ENCODE data around the gene CELF4. TPM values are rescaled to one million over a fixed set of nuclear protein-coding genes. Genes with fewer than 3 reads are reported as not detected.

Gene CELF4
- total RNA-seq, 1 experiment from 2014 or later: not detected

DNA sequence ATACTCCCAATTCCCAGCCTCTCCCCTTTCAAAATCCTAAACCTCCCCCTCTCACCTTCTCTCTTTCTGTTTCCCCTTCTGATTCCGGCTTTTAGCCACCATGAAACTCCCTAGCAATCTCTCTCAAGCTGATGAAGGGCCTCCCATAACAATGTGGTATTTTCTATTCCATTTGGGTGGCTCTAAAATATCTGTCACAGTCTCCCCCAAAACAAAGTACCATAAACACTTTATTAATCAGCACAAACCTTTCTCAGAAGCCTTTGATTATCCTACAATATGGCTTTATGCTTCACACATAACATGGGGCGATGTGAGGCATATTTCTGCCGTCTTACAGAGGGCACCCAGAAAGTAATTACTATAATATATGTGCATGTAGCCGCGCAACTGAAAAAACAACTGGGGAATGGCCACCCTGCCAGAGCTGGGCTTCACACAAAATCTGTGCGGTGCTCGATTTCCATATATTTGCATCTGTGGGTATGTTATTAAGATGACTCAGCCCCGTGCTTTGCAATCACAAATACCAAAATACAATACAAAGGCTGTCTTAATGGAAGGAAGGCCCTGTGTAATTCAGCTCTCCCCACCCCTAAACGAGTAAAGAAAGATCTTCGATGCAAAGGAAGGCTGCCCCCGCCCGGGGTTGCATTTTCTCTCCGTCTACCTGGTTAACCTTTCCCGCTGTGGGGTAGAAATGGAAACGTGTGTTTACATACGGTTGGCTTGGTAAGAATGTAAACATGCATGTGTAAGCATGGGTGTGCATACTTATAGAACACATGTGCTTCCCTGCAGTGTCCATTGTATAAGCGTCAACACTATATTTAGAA lies 81.4 kb downstream of the CELF4 start:
- Histone ChIP-seq H3K4me3 (ENCODE audit: low read depth in 2 of 2, low read length in 2 of 2) (no peak overlapping the region), H3K27me3 (ENCODE audit: control insufficient read depth, insufficient read depth, low read length) (no peaks in the 10 kb centered on the region), H3K9me3 (ENCODE audit: control insufficient read depth, insufficient read depth, low read depth, low read length) (no peaks in the 10 kb centered on the region), H3K27ac (ENCODE audit: low read length) (no peak overlapping the region), H3K36me3 (ENCODE audit: control insufficient read depth, insufficient read depth, low read length) (no peaks in the 10 kb centered on the region), H3K4me1 (ENCODE audit: control insufficient read depth, insufficient read depth, low read length) (no peaks in the 10 kb centered on the region)
- no peak for DNase-seq (ENCODE audit: low read depth, low spot score)
- intact Hi-C loops (cut with micrococcal nuclease; ENCODE audit: unreplicated experiment) (no loop called here), in situ Hi-C loops (cut with HindIII; ENCODE audit: low pct_unique_long_range_greater_than_20kb, low sequenced_read_pairs) (no loop called here)
- POLR2A ChIA-PET: no interaction called here
- ATAC-seq: no peak
- CTCF ChIA-PET: interaction anchor here (0.6 kb wide), 1 partner anchor 158 kb away, joined by 4 read pairs; no protein-coding TSS in a partner anchor
- TF ChIP-seq POLR2AphosphoS5 (IDR thresholded peaks at IDR 0.05; ENCODE audit: low read depth, low read length) (no peak), SIN3A (IDR thresholded peaks at IDR 0.05; ENCODE audit: borderline replicate concordance, insufficient read depth, low read depth, low read length) (no peak), TCF7L2 (IDR thresholded peaks at IDR 0.05; ENCODE audit: low read depth, low read length) (no peak)
- TF ChIP-seq, protein P1, sequence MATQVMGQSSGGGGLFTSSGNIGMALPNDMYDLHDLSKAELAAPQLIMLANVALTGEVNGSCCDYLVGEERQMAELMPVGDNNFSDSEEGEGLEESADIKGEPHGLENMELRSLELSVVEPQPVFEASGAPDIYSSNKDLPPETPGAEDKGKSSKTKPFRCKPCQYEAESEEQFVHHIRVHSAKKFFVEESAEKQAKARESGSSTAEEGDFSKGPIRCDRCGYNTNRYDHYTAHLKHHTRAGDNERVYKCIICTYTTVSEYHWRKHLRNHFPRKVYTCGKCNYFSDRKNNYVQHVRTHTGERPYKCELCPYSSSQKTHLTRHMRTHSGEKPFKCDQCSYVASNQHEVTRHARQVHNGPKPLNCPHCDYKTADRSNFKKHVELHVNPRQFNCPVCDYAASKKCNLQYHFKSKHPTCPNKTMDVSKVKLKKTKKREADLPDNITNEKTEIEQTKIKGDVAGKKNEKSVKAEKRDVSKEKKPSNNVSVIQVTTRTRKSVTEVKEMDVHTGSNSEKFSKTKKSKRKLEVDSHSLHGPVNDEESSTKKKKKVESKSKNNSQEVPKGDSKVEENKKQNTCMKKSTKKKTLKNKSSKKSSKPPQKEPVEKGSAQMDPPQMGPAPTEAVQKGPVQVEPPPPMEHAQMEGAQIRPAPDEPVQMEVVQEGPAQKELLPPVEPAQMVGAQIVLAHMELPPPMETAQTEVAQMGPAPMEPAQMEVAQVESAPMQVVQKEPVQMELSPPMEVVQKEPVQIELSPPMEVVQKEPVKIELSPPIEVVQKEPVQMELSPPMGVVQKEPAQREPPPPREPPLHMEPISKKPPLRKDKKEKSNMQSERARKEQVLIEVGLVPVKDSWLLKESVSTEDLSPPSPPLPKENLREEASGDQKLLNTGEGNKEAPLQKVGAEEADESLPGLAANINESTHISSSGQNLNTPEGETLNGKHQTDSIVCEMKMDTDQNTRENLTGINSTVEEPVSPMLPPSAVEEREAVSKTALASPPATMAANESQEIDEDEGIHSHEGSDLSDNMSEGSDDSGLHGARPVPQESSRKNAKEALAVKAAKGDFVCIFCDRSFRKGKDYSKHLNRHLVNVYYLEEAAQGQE (IDR thresholded peaks at IDR 0.05; ENCODE audit: insufficient read depth in 1 of 2, low read depth in 2 of 2, low read length in 1 of 2): no peak
- TF ChIP-seq, protein P2, sequence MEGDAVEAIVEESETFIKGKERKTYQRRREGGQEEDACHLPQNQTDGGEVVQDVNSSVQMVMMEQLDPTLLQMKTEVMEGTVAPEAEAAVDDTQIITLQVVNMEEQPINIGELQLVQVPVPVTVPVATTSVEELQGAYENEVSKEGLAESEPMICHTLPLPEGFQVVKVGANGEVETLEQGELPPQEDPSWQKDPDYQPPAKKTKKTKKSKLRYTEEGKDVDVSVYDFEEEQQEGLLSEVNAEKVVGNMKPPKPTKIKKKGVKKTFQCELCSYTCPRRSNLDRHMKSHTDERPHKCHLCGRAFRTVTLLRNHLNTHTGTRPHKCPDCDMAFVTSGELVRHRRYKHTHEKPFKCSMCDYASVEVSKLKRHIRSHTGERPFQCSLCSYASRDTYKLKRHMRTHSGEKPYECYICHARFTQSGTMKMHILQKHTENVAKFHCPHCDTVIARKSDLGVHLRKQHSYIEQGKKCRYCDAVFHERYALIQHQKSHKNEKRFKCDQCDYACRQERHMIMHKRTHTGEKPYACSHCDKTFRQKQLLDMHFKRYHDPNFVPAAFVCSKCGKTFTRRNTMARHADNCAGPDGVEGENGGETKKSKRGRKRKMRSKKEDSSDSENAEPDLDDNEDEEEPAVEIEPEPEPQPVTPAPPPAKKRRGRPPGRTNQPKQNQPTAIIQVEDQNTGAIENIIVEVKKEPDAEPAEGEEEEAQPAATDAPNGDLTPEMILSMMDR (IDR thresholded peaks at IDR 0.05): no peak
- BruUV-seq (replicated peaks): no TSS peak

DNA sequence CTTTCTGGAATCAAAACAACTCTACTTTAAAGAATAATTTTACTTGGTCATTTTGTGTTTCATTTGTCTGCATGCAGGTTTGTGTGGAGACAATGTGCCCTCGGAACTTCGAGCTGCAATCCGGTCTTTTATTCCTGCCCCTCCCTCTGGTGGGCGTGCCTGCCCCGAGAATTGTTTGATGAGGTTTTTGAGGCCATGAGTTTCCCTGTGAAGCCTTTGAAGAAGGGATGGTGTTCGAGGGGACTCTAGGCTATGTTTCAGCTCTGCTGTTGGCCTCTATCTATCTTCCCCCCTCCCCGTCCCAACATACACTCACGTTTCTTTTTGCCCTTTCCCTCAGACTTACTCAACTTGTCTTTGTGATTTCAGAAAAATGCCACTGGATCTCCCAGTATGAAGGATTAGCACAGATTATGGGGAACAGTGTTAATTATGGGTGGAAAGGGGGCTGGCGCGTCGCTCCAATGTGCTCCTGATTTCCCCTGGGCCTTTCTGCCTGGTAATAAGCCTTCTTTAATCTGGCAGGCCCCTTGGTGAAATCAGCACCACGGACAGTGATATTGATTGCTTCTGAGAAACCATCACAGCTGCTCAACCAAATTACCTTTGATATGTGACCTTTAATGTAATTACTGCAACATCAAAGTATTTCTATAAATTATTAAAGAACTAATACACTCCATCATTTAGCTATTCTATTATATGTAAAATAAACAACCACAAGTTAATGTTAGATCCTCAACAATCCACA lies 82.2 kb downstream of the CELF4 start:
- intact Hi-C loops (cut with micrococcal nuclease; ENCODE audit: unreplicated experiment) (no loop called here), in situ Hi-C loops (cut with HindIII; ENCODE audit: low pct_unique_long_range_greater_than_20kb, low sequenced_read_pairs) (no loop called here)
- POLR2A ChIA-PET: no interaction called here
- no peaks in the 10 kb centered on the region for H3K4me1 ChIP-seq (ENCODE audit: control insufficient read depth, insufficient read depth, low read length)
- TF ChIP-seq, protein P1 (IDR thresholded peaks at IDR 0.05; ENCODE audit: insufficient read depth in 1 of 2, low read depth in 2 of 2, low read length in 1 of 2): peak; percentile 79 to 85
- no peak for TF ChIP-seq SIN3A (IDR thresholded peaks at IDR 0.05; ENCODE audit: borderline replicate concordance, insufficient read depth, low read depth, low read length)
- ATAC-seq (no peak), DNase-seq (ENCODE audit: low read depth, low spot score) (no peak)
- H3K27me3 ChIP-seq (ENCODE audit: control insufficient read depth, insufficient read depth, low read length): no peaks in the 10 kb centered on the region
- BruUV-seq (replicated peaks): no TSS peak
- no peaks in the 10 kb centered on the region for H3K9me3 ChIP-seq (ENCODE audit: control insufficient read depth, insufficient read depth, low read depth, low read length)
- no peak overlapping the region for H3K4me3 ChIP-seq (ENCODE audit: low read depth in 2 of 2, low read length in 2 of 2)
- CTCF ChIA-PET: no interaction called here
- H3K36me3 ChIP-seq (ENCODE audit: control insufficient read depth, insufficient read depth, low read length): no peaks in the 10 kb centered on the region
- H3K27ac ChIP-seq (ENCODE audit: low read length): no peak overlapping the region
